PFSK-1 (cell line): Measurements from ENCODE around the gene GAGE10.

Experiments
- FOXP2 ChIP-seq: optimal IDR thresholded peaks from 2 replicates; pipeline ENCODE3; 2011; ENCODE audit warnings: borderline replicate concordance, control low read depth, inconsistent platforms; ENCODE audit not compliant: insufficient read depth; ENCODE audit errors: extremely low read length, extremely low read depth
- POLR2AphosphoS5 ChIP-seq: IDR thresholded peaks from 2 replicates; pipeline ENCODE4 v1.6.1; 2012; ENCODE audit warnings: low read depth, mild to moderate bottlenecking, control low read depth, low read length, moderate library complexity
- SIN3A ChIP-seq: IDR thresholded peaks from 2 replicates; pipeline ENCODE4 v1.6.1; 2012; ENCODE audit warnings: mild to moderate bottlenecking, low read length, moderate library complexity, borderline replicate concordance; ENCODE audit not compliant: insufficient read depth
- TAF1 ChIP-seq: IDR thresholded peaks from 2 replicates; pipeline ENCODE4 v1.6.1; 2012; ENCODE audit warnings: low read length, control low read depth, borderline replicate concordance; ENCODE audit not compliant: insufficient read depth
- TF ChIP-seq, protein P1 (sequence below), 2 experiments: IDR thresholded peaks; 2 replicates each; pipeline versions ENCODE4 v1.6.1 to v1.8.0; 2011 to 2012; ENCODE audit warnings: low read depth in 2 of 2, low read length in 2 of 2, control low read depth in 1 of 2, inconsistent platforms in 1 of 2, mild to moderate bottlenecking in 1 of 2, moderate library complexity in 1 of 2; ENCODE audit not compliant: insufficient read depth in 1 of 2

GAGE10 gene

DNA sequence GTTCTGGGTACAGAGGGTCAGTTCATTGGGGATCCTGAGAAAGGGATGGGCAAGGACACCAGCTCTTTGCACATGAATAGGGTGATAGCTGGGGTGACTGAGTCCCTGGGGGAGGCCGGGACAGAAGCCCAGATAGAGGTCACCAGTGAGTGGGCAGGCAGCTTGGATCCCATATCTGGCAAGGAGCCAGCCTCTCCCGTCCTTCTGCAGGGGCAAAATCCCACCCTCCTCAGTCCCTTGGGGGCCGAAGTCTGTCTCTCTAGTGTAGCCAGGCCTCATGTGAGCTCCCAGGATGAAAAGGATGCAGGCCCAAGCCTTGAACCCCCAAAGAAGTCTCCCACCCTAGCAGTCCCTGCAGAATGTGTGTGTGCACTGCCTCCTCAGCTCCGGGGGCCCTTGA lies 16.9 kb upstream of the GAGE10 start:
- TF ChIP-seq, protein P1, sequence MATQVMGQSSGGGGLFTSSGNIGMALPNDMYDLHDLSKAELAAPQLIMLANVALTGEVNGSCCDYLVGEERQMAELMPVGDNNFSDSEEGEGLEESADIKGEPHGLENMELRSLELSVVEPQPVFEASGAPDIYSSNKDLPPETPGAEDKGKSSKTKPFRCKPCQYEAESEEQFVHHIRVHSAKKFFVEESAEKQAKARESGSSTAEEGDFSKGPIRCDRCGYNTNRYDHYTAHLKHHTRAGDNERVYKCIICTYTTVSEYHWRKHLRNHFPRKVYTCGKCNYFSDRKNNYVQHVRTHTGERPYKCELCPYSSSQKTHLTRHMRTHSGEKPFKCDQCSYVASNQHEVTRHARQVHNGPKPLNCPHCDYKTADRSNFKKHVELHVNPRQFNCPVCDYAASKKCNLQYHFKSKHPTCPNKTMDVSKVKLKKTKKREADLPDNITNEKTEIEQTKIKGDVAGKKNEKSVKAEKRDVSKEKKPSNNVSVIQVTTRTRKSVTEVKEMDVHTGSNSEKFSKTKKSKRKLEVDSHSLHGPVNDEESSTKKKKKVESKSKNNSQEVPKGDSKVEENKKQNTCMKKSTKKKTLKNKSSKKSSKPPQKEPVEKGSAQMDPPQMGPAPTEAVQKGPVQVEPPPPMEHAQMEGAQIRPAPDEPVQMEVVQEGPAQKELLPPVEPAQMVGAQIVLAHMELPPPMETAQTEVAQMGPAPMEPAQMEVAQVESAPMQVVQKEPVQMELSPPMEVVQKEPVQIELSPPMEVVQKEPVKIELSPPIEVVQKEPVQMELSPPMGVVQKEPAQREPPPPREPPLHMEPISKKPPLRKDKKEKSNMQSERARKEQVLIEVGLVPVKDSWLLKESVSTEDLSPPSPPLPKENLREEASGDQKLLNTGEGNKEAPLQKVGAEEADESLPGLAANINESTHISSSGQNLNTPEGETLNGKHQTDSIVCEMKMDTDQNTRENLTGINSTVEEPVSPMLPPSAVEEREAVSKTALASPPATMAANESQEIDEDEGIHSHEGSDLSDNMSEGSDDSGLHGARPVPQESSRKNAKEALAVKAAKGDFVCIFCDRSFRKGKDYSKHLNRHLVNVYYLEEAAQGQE (IDR thresholded peaks at IDR 0.05; ENCODE audit: insufficient read depth in 1 of 2, low read depth in 2 of 2, low read length in 2 of 2): no peak
- no peak for TF ChIP-seq SIN3A
- TF ChIP-seq POLR2AphosphoS5: no peak
- no peak for TF ChIP-seq FOXP2
- no peak for TF ChIP-seq TAF1

DNA sequence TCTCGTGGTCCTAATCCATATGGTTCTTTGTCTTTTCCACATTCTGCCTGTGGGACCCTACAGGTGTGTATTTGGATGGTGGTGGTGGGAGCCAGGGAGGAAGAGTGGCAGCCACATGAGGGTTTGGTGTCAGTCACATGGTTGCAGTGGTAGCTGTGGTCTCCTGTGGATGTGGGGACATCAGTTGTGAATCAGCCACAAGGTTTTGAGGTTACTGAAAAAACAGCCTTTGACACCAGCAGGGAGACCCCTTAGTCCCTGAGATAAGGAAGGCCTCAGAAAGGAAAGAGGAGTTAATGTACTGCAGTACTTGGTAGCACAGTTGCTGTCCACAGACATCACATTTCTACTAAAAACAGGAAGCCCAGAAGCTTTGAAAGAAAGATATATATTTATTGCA lies 15.8 kb upstream of the GAGE10 start:
- no peak for TF ChIP-seq FOXP2
- TF ChIP-seq SIN3A: no peak
- TF ChIP-seq, protein P1 (IDR thresholded peaks at IDR 0.05; ENCODE audit: insufficient read depth in 1 of 2, low read depth in 2 of 2, low read length in 2 of 2): no peak
- no peak for TF ChIP-seq TAF1
- no peak for TF ChIP-seq POLR2AphosphoS5

DNA sequence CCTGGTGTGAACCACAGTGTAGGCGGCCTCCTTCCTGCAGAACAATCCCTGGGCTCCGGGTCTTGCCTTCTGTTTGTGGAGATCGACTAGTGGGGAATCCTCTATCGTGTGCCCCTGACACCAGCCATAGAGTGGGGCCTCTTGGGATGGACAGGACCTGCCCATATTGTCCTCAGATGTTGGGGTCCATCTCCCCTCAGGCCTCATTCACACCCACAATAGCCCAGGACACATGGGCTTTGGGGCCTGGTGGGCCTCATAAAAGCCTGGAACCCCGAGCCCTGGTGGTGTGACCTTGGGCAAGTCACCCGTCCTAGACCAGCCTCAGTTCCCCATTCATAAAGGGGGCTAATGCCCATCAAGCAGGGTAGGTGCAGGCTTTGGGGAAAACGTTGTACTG lies 13.2 kb upstream of the GAGE10 start:
- TF ChIP-seq, protein P1 (IDR thresholded peaks at IDR 0.05; ENCODE audit: insufficient read depth in 1 of 2, low read depth in 2 of 2, low read length in 2 of 2): no peak
- TF ChIP-seq POLR2AphosphoS5: no peak
- TF ChIP-seq SIN3A: no peak
- no peak for TF ChIP-seq TAF1
- TF ChIP-seq FOXP2: no peak

DNA sequence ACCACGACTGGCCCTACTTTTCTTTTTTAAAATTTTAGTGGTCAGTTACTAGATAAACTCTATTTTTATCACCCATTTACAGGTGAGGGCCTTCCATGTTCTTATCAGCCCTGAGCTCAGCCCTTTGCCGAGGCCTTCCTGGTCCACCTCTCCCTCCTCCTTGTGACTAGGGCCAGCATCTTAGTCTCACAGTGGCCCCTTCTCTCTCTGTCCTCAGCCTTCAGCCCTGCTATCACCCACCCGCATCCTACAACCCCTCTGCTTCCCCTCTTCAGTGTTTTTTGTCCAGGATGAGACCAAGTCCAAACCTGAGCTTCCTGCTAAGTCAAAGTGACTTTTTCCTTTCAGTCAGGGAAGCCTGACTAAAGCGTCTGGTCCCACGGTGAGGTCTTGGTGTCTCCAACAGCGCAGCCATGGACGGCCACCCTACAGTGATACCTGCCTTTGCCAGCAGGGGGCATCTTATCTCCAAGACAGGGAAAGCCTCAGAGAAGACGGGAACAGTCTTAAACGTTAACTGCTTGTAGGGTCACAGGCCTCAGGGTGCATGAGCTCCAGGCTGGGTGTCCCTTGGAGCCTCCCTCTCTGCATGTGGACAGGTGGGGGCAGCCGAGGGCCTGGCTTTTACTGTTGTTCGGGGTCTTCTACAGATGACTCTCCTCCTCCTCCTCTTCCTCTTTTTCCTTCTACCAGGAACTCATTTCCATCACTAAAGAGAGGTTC lies 11.7 kb upstream of the GAGE10 start:
- no peak for TF ChIP-seq TAF1
- no peak for TF ChIP-seq POLR2AphosphoS5
- TF ChIP-seq FOXP2: no peak
- TF ChIP-seq, protein P1 (IDR thresholded peaks at IDR 0.05; ENCODE audit: insufficient read depth in 1 of 2, low read depth in 2 of 2, low read length in 2 of 2): no peak
- no peak for TF ChIP-seq SIN3A
